RCC 7860 (cell line): Measurements from ENCODE around the gene ATP8A2.

Experiments used
- DNase-seq: peaks from one replicate; pipeline ENCODE4 v3.0.0-alpha.2; 2015; ENCODE audit warnings: low spot score
- FAIRE-seq: peaks from 2 replicates; lab custom pipeline; 2012; peaks lifted over from hg19 to GRCh38; lab: Jason Lieb, UNC

Gene ATP8A2

GRCh38 chr13:25872481-25873241 is 500.9 kb downstream of the ATP8A2 start:
- FAIRE-seq (no peak), DNase-seq (peak; percentile 20)

GRCh38 chr13:25873242-25873612 is 501.5 kb downstream of the ATP8A2 start:
- DNase-seq (peak; percentile 24), FAIRE-seq (peak; percentile 63)

GRCh38 chr13:25874064-25874737 is 502.4 kb downstream of the ATP8A2 start:
- no peak for FAIRE-seq
- no peak for DNase-seq

- no peak for DNase-seq
- FAIRE-seq = no peak
Observed at GRCh38 chr13:25874907-25875306, 503.1 kb downstream of the ATP8A2 start.

- FAIRE-seq = no peak
Observed at GRCh38 chr13:25876247-25876646, 504.5 kb downstream of the ATP8A2 start.

GRCh38 chr13:25879466-25879865 is 507.7 kb downstream of the ATP8A2 start:
- DNase-seq (no peak), FAIRE-seq (no peak)

More at GRCh38 chr13:25876247-25876646, 504.5 kb downstream of the ATP8A2 start:
- DNase-seq = no peak

GRCh38 chr13:25881136-25881926 is 509.6 kb downstream of the ATP8A2 start:
- no peak for FAIRE-seq
- DNase-seq = no peak

- no peak for FAIRE-seq
- DNase-seq = no peak
Observed at GRCh38 chr13:25881971-25882451, 510.2 kb downstream of the ATP8A2 start.

- FAIRE-seq (no peak), DNase-seq (no peak)
Observed at GRCh38 chr13:25882466-25883357, 510.9 kb downstream of the ATP8A2 start.

GRCh38 chr13:25885418-25885817 is 513.6 kb downstream of the ATP8A2 start:
- FAIRE-seq = no peak
- no peak for DNase-seq

GRCh38 chr13:25886438-25887214 is 514.9 kb downstream of the ATP8A2 start:
- DNase-seq = peak; percentile 70
- FAIRE-seq = peak; percentile 84

- FAIRE-seq (no peak), DNase-seq (no peak)
Observed at GRCh38 chr13:25887962-25888655, 516.3 kb downstream of the ATP8A2 start.

GRCh38 chr13:25890671-25891212 is 519.0 kb downstream of the ATP8A2 start:
- FAIRE-seq (no peak), DNase-seq (no peak)

- DNase-seq (no peak), FAIRE-seq (no peak)
Observed at GRCh38 chr13:25898991-25899390, 527.2 kb downstream of the ATP8A2 start.

GRCh38 chr13:25899464-25899863 is 527.7 kb downstream of the ATP8A2 start:
- FAIRE-seq (no peak), DNase-seq (no peak)

GRCh38 chr13:25899952-25900351 is 528.2 kb downstream of the ATP8A2 start:
- DNase-seq (no peak), FAIRE-seq (no peak)

- FAIRE-seq (no peak), DNase-seq (peak; percentile 64)
Observed at GRCh38 chr13:25901460-25902376, 529.9 kb downstream of the ATP8A2 start.

- FAIRE-seq (no peak), DNase-seq (no peak)
Observed at GRCh38 chr13:25902455-25902854, 530.7 kb downstream of the ATP8A2 start.
